ENCODE results near the gene SAP30L.

DNA sequence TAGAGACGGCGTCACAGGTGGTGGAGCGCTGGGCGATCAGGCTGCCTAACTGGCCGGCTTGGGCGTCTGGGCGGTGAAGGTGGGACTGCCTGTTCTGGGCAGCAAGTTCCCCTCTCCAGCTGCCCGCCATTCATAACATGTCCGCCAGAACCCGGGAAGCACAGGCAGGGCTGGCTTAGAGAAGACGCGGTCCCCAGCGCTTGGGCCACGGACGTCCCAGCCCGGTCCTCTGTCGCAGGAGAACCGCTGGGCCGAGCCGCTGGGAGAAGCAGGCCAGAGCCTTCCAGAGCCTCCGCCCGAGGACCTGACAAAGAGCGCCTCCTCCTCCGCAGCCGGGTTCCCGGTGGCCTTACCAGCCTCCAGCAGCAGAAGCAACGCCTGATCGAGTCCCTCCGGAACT is 47.5 kb downstream of the SAP30L start:
- TF ChIP-seq EP300 (IDR thresholded peaks at IDR 0.05) (no peak), POLR2A (IDR thresholded peaks at IDR 0.05) (no peak)
- TF ChIP-seq, protein P1, sequence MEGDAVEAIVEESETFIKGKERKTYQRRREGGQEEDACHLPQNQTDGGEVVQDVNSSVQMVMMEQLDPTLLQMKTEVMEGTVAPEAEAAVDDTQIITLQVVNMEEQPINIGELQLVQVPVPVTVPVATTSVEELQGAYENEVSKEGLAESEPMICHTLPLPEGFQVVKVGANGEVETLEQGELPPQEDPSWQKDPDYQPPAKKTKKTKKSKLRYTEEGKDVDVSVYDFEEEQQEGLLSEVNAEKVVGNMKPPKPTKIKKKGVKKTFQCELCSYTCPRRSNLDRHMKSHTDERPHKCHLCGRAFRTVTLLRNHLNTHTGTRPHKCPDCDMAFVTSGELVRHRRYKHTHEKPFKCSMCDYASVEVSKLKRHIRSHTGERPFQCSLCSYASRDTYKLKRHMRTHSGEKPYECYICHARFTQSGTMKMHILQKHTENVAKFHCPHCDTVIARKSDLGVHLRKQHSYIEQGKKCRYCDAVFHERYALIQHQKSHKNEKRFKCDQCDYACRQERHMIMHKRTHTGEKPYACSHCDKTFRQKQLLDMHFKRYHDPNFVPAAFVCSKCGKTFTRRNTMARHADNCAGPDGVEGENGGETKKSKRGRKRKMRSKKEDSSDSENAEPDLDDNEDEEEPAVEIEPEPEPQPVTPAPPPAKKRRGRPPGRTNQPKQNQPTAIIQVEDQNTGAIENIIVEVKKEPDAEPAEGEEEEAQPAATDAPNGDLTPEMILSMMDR (IDR thresholded peaks at IDR 0.05), result no peak
